SU-DHL-6 (cell line): ENCODE data around the gene ITGA2B.
"Not testable (repeated sequence)": the region's sequence is repeated elsewhere in the genome, so short reads cannot be mapped to it uniquely, and the experiment has no call there.

Experiments
- H2AFZ ChIP-seq: fragments of 200-600 bp; sonication (generic); 2 replicates; pipeline ENCODE4 v1.6.1; 2014; ENCODE audit warnings: low read depth, mild to moderate bottlenecking, moderate library complexity, mixed read lengths, antibody characterized with exemption, low read length; ENCODE audit not compliant: severe bottlenecking
- H3F3A ChIP-seq: fragments of 200-600 bp; shearing (Covaris generic); 2 replicates; pipeline ENCODE4 v1.6.0; 2016; ENCODE audit warnings: antibody characterized with exemption, mild to moderate bottlenecking; ENCODE audit not compliant: insufficient read depth
- H3K27ac ChIP-seq: fragments of 200-600 bp; sonication (generic); 2 replicates; pipeline ENCODE4 v1.5.1; 2016; ENCODE audit warnings: low read depth, mild to moderate bottlenecking, low read length, moderate library complexity, mixed read lengths
- H3K27me3 ChIP-seq: fragments of 200-600 bp; sonication (generic), shearing (Covaris generic); 2 replicates; pipeline ENCODE4 v1.6.0; 2014; ENCODE audit warnings: mild to moderate bottlenecking, low read length
- H3K36me3 ChIP-seq: fragments of 200-600 bp; sonication (generic); 2 replicates; pipeline ENCODE4 v1.6.1; 2014; ENCODE audit warnings: mild to moderate bottlenecking, low read length, mixed read lengths
- H3K4me2 ChIP-seq: fragments of 300-600, 200-600 bp; shearing (Covaris generic), sonication (generic); 2 replicates; pipeline ENCODE4 v1.6.0; 2014; ENCODE audit warnings: low read length, low read depth, mild to moderate bottlenecking; ENCODE audit not compliant: poor library complexity, severe bottlenecking
- H3K4me3 ChIP-seq: fragments of 200-600 bp; sonication (generic); 2 replicates; pipeline ENCODE4 v1.5.1; 2014; ENCODE audit warnings: antibody characterized with exemption, low read length, mild to moderate bottlenecking, mixed read lengths; ENCODE audit not compliant: insufficient read depth, poor library complexity, severe bottlenecking
- H3K79me2 ChIP-seq: fragments of 200-600 bp; sonication (generic); 2 replicates; pipeline ENCODE4 v1.6.1; 2014; ENCODE audit warnings: mild to moderate bottlenecking, low read length, moderate library complexity; ENCODE audit not compliant: insufficient read depth
- H3K9ac ChIP-seq: fragments of 200-600 bp; sonication (generic); 2 replicates; pipeline ENCODE4 v1.7.0; 2014; ENCODE audit warnings: mild to moderate bottlenecking, low read length
- H3K9me2 ChIP-seq: fragments of 200-600 bp; sonication (generic); replicated peaks from 2 replicates; pipeline ENCODE4 v1.6.1; 2014; ENCODE audit warnings: low read length; ENCODE audit not compliant: insufficient read depth
- H3K9me3 ChIP-seq: fragments of 200-600 bp; sonication (generic); 2 replicates; pipeline ENCODE4 v1.6.1; 2014; ENCODE audit warnings: low read length, mixed read lengths; ENCODE audit not compliant: insufficient read depth
- H4K20me1 ChIP-seq: fragments of 200-600 bp; sonication (generic); 2 replicates; pipeline ENCODE4 v1.6.1; 2014; ENCODE audit warnings: low read depth, mild to moderate bottlenecking, antibody characterized with exemption, low read length, moderate library complexity, mixed read lengths
- EZH2phosphoT487 ChIP-seq: fragments of 200-600 bp; sonication (generic), shearing (Covaris generic); conservative IDR thresholded peaks from 2 replicates; pipeline ENCODE4 v1.6.1; 2018; ENCODE audit warnings: mild to moderate bottlenecking, antibody characterized with exemption, low read length, moderate library complexity, mixed read lengths
- TF ChIP-seq, protein P1 (sequence below): fragments of 200-600 bp; sonication (generic); IDR thresholded peaks from one replicate; pipeline ENCODE4 v1.5.1; 2017; ENCODE audit warnings: antibody characterized with exemption, mild to moderate bottlenecking, low read length, moderate library complexity; ENCODE audit not compliant: insufficient read depth, poor library complexity, severe bottlenecking

ITGA2B gene

DNA sequence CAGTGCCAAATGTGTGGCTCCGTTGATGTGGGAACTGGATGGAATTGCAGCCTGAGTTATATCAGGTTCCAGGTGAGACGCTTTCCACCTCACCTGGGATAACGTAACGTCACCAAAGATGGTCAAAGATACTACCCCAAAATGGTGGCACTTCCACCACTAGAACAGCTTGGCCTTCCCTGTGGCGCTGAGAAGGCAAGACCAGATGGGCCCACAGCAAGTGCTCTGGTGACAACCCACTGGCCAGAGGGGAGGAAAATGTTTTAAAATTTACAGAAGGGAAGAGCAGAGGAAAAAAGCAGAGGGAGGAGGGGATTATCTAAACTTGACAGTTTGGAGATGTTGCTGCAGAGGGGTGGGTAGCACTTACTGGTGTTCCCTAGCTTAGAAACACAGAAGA lies 7.5 kb upstream of the ITGA2B start:
- H3K4me2 ChIP-seq, result no peak overlapping the region
- H3K9me2 ChIP-seq, result no peaks in the 10 kb centered on the region
- peaks cover 5% of the 10 kb centered on the region; the same call in 1 of the 2 replicates for H3F3A ChIP-seq
- H3K9ac ChIP-seq, result no peak overlapping the region
- TF ChIP-seq, protein P1, sequence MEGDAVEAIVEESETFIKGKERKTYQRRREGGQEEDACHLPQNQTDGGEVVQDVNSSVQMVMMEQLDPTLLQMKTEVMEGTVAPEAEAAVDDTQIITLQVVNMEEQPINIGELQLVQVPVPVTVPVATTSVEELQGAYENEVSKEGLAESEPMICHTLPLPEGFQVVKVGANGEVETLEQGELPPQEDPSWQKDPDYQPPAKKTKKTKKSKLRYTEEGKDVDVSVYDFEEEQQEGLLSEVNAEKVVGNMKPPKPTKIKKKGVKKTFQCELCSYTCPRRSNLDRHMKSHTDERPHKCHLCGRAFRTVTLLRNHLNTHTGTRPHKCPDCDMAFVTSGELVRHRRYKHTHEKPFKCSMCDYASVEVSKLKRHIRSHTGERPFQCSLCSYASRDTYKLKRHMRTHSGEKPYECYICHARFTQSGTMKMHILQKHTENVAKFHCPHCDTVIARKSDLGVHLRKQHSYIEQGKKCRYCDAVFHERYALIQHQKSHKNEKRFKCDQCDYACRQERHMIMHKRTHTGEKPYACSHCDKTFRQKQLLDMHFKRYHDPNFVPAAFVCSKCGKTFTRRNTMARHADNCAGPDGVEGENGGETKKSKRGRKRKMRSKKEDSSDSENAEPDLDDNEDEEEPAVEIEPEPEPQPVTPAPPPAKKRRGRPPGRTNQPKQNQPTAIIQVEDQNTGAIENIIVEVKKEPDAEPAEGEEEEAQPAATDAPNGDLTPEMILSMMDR, result no peak
- TF ChIP-seq EZH2phosphoT487, result no peak
- no peaks in the 10 kb centered on the region for H3K79me2 ChIP-seq
- no peak overlapping the region for H2AFZ ChIP-seq
- peaks cover 3% of the 10 kb centered on the region; the same call in 1 of the 2 replicates for H3K36me3 ChIP-seq
- no peak overlapping the region for H3K4me3 ChIP-seq
- no peaks in the 10 kb centered on the region for H3K9me3 ChIP-seq
- H3K27me3 ChIP-seq, result no peaks in the 10 kb centered on the region
- H4K20me1 ChIP-seq, result no peaks in the 10 kb centered on the region
- H3K27ac ChIP-seq, result no peak overlapping the region

DNA sequence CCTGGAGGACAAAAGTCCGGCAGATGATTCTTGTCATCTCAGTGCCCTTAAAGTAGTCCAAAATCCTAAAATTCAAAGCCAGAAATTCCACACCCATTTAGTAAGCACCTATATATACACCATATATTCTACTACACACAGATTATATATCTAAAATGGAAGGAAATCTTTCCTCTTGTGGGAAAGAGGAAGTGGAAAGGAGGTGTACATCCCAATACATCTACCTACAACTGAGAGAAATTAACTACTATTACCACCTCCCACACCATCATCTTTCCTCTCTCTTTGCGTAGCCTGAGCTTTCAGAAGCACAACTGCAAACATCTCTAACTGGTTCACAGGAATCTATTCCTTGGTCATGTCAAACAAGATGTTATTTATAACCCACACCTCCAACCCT lies 5.4 kb upstream of the ITGA2B start:
- H3K4me2 ChIP-seq, result no peak overlapping the region
- H3K27ac ChIP-seq, result no peak overlapping the region
- no peak for TF ChIP-seq EZH2phosphoT487
- TF ChIP-seq, protein P1, result no peak
- no peak overlapping the region for H3K4me3 ChIP-seq
- no peak overlapping the region for H2AFZ ChIP-seq
- H3K79me2 ChIP-seq, result no peaks in the 10 kb centered on the region
- no peaks in the 10 kb centered on the region for H3K9me3 ChIP-seq
- H3K36me3 ChIP-seq, result no peaks in the 10 kb centered on the region; the same call in 1 of the 2 replicates
- no peaks in the 10 kb centered on the region for H3K27me3 ChIP-seq
- H3K9me2 ChIP-seq, result no peaks in the 10 kb centered on the region
- H3K9ac ChIP-seq, result no peak overlapping the region
- H4K20me1 ChIP-seq, result no peaks in the 10 kb centered on the region
- peaks cover 5% of the 10 kb centered on the region; the same call in 1 of the 2 replicates for H3F3A ChIP-seq

DNA sequence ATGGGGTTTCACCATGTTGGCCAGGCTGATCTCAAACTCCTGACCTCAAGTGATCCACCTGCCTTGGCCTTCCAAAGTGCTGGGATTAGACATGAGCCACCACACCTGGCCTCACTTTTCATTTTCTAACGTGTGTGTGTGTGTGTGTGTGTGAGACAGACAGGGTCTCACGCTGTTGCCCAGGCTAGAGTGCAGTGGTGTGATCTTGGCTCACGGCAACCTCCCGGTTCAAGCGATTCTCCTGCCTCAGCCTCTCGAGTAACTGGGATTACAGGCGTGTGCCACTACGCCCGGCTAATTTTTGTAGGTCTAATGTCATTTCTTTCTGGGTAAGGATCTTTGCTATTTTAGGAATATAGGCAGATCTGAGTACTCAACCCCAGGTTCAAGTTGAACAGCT lies 4.7 kb upstream of the ITGA2B start:
- not testable (repeated sequence) for H3F3A ChIP-seq, H3K9ac ChIP-seq, H3K27ac ChIP-seq, H3K27me3 ChIP-seq, H4K20me1 ChIP-seq, H2AFZ ChIP-seq, H3K9me2 ChIP-seq, H3K79me2 ChIP-seq, H3K9me3 ChIP-seq, H3K4me2 ChIP-seq, H3K36me3 ChIP-seq, H3K4me3 ChIP-seq

DNA sequence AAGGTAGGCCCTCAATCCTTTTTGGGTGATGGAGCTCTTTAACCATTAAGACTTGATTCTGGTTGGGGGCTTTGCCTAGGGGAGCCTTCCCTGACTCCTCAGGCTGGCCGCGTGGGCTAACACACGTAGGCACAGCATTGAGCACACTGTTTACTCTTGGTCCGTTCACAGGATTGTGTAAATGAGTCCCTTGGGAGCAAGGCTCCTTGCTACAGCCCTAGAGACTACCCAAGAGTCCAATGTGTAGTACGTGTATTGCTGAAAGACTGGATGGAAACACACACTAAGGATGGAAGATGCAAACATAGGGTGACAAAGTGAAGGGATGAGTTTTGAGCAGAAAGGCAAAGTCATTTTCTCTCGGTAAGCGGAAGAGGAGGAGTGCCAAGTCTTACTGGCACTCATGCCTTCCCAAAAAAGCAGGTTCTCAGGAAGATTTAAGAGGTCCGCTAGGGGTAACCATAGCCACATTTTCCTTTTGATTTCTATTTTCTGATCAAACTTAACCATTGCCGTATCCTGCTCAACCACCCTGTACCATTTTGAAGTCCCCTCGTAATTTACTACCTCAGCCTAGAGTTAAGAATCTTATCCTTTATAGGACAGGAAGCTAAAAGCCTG lies 911 bp upstream of the ITGA2B start:
- no peak for TF ChIP-seq EZH2phosphoT487
- TF ChIP-seq, protein P1, result no peak
- peaks cover 5% of the 10 kb centered on the region; the same call in 1 of the 2 replicates for H3F3A ChIP-seq
- no peaks in the 10 kb centered on the region for H3K79me2 ChIP-seq
- no peaks in the 10 kb centered on the region for H3K36me3 ChIP-seq
- no peaks in the 10 kb centered on the region for H3K9me3 ChIP-seq
- no peak overlapping the region for H3K9ac ChIP-seq
- no peak overlapping the region for H2AFZ ChIP-seq
- H3K27me3 ChIP-seq, result no peaks in the 10 kb centered on the region
- H4K20me1 ChIP-seq, result no peaks in the 10 kb centered on the region
- H3K4me3 ChIP-seq, result no peak overlapping the region
- H3K9me2 ChIP-seq, result no peaks in the 10 kb centered on the region
- no peak overlapping the region for H3K4me2 ChIP-seq
- H3K27ac ChIP-seq, result no peak overlapping the region
